GM12801 (cell line): ENCODE measurements around the gene FAM24A.

Source experiments
- CTCF ChIP-seq: IDR thresholded peaks from one replicate; pipeline ENCODE4 v1.5.1; 2011; ENCODE audit warnings: control low read depth; ENCODE audit not compliant: insufficient read length; ENCODE audit errors: extremely low read depth

Gene FAM24A

GRCh38 chr10:122910310-122910709, at the start of gene FAM24A:
FAM24A (plus strand) TSS chr10:122910610; CDS start chr10:122911635, 1,025 bp downstream.
- TF ChIP-seq CTCF, result no peak

- TF ChIP-seq CTCF, result no peak
These were observed 48.7 kb upstream of the FAM24A start for GRCh38 chr10:122861711-122862161.

- TF ChIP-seq CTCF, result no peak
These were observed 46.9 kb upstream of the FAM24A start for GRCh38 chr10:122863216-122864193.

- no peak for TF ChIP-seq CTCF
These were observed 46.2 kb upstream of the FAM24A start for GRCh38 chr10:122864194-122864592.

- no peak for TF ChIP-seq CTCF
These were observed 45.5 kb upstream of the FAM24A start for GRCh38 chr10:122864901-122865300.

GRCh38 chr10:122875843-122876466, 34.5 kb upstream of the FAM24A start:
- TF ChIP-seq CTCF, result no peak

- no peak for TF ChIP-seq CTCF
These were observed 33.9 kb upstream of the FAM24A start for GRCh38 chr10:122876467-122876855.
